Measurements from ENCODE around the gene GSTA5.
"Not testable (repeated sequence)": the region's sequence is repeated elsewhere in the genome, so short reads cannot be mapped to it uniquely, and the experiment has no call there.

GSTA5 gene

GRCh38 chr6:52789658-52790057, 51.0 kb downstream of the GSTA5 start:
- not testable (repeated sequence) for DNase-seq (ENCODE audit: low read depth in 2 of 2)

GRCh38 chr6:52788478-52788877, 52.1 kb downstream of the GSTA5 start:
- no peak for DNase-seq (ENCODE audit: low read depth in 2 of 2)

- no peak for DNase-seq (ENCODE audit: low read depth in 2 of 2)
These were observed 52.7 kb downstream of the GSTA5 start for GRCh38 chr6:52787917-52788316.

GRCh38 chr6:52786249-52786956, 54.2 kb downstream of the GSTA5 start:
- DNase-seq (ENCODE audit: low read depth in 2 of 2) = no peak

- DNase-seq (ENCODE audit: low read depth in 2 of 2) = not testable (repeated sequence)
These were observed 57.8 kb downstream of the GSTA5 start for GRCh38 chr6:52782696-52783274.

GRCh38 chr6:52782209-52782608, 58.4 kb downstream of the GSTA5 start:
- DNase-seq (ENCODE audit: low read depth in 2 of 2) = not testable (repeated sequence)

Data from stimulated activated CD4-positive, alpha-beta T cell treated with anti-CD3 and anti-CD28 coated beads, Interleukin-4, amount 100 ng/mL, for 48 hours (primary cell).